GM23338 (cell line): ENCODE data around the gene STK4. TPM values are rescaled to one million over a fixed set of nuclear protein-coding genes. Genes with fewer than 3 reads are reported as not detected.

Experiments used
- ATAC-seq: fragments of 200-7000 bp; cut with Tn5 transposase; 3 replicates; pipeline ENCODE4 v1.9.1; 2020
- DNase-seq: peaks from one replicate; pipeline ENCODE4 v3.0.0-alpha.2; 2015; ENCODE audit warnings: low spot score
- H2AFZ ChIP-seq: fragments of 200-600 bp; sonication (generic); 2 replicates; pipeline ENCODE4 v1.8.0; 2016; ENCODE audit warnings: antibody characterized with exemption, mild to moderate bottlenecking, moderate library complexity
- H3F3A ChIP-seq: fragments of 200-600 bp; sonication (generic); replicated peaks from 2 replicates; pipeline ENCODE4 v1.8.0; 2017; ENCODE audit warnings: antibody characterized with exemption, mixed run types, low read depth
- H3K27ac ChIP-seq: fragments of 200-600 bp; sonication (generic); 2 replicates; pipeline ENCODE4 v1.6.1; 2016; ENCODE audit warnings: low read depth
- H3K27me3 ChIP-seq: fragments of 200-600 bp; sonication (generic); 2 replicates; pipeline ENCODE4 v1.8.0; 2016; ENCODE audit warnings: mild to moderate bottlenecking, mixed run types, moderate library complexity; ENCODE audit not compliant: insufficient read depth
- H3K36me3 ChIP-seq: fragments of 200-600 bp; sonication (generic); 2 replicates; pipeline ENCODE4 v1.8.0; 2016; ENCODE audit warnings: mild to moderate bottlenecking; ENCODE audit not compliant: insufficient read depth
- H3K4me1 ChIP-seq: fragments of 200-600 bp; sonication (generic); 2 replicates; pipeline ENCODE4 v1.8.0; 2016; ENCODE audit warnings: mild to moderate bottlenecking, moderate library complexity; ENCODE audit not compliant: insufficient read depth
- H3K4me2 ChIP-seq: fragments of 200-600 bp; sonication (generic); 2 replicates; pipeline ENCODE4 v1.7.1; 2017; ENCODE audit warnings: mixed run types
- H3K4me3 ChIP-seq: fragments of 200-600 bp; sonication (generic); 2 replicates; pipeline ENCODE4 v1.6.1; 2016; ENCODE audit warnings: mixed run types
- H3K79me2 ChIP-seq: fragments of 200-600 bp; sonication (generic); replicated peaks from 2 replicates; pipeline ENCODE4 v1.8.0; 2017; ENCODE audit warnings: mild to moderate bottlenecking; ENCODE audit not compliant: insufficient read depth
- H3K9me2 ChIP-seq: fragments of 200-600 bp; sonication (generic); 2 replicates; pipeline ENCODE4 v1.8.0; 2017; ENCODE audit not compliant: insufficient read depth
- H4K20me1 ChIP-seq: fragments of 200-600 bp; sonication (generic); replicated peaks from 2 replicates; pipeline ENCODE4 v1.8.0; 2017; ENCODE audit warnings: mild to moderate bottlenecking; ENCODE audit not compliant: insufficient read depth
- H3K27ac Mint-ChIP-seq: 2 replicates; pipeline ENCODE4 v1.8.0; 2020; ENCODE audit warnings: inconsistent platforms, mild to moderate bottlenecking, moderate library complexity, mixed read lengths
- H3K27me3 Mint-ChIP-seq: 3 replicates; pipeline ENCODE4 v1.8.0; 2022; ENCODE audit warnings: low read depth, mild to moderate bottlenecking, moderate library complexity, mixed read lengths, inconsistent platforms; ENCODE audit not compliant: insufficient read depth, poor library complexity
- H3K36me3 Mint-ChIP-seq: 3 replicates; pipeline ENCODE4 v1.8.0; 2021; ENCODE audit warnings: low read depth, mild to moderate bottlenecking, inconsistent platforms, moderate library complexity, mixed read lengths
- H3K4me1 Mint-ChIP-seq: 3 replicates; pipeline ENCODE4 v1.8.0; 2020; ENCODE audit warnings: mild to moderate bottlenecking, inconsistent platforms, mixed read lengths
- H3K4me3 Mint-ChIP-seq: 3 replicates; pipeline ENCODE4 v1.8.0; 2021; ENCODE audit warnings: moderate library complexity, mild to moderate bottlenecking, inconsistent platforms, mixed read lengths
- H3K9me3 Mint-ChIP-seq: 3 replicates; pipeline ENCODE4 v1.8.0; 2020; ENCODE audit warnings: moderate library complexity, mild to moderate bottlenecking, inconsistent platforms, mixed read lengths
- CREB1 ChIP-seq: fragments of 250-450 bp; sonication (Bioruptor Pico); IDR thresholded peaks from 2 replicates; pipeline ENCODE4 v1.5.0; 2020; ENCODE audit warnings: low read depth, mild to moderate bottlenecking, moderate library complexity
- EZH2 ChIP-seq: fragments of 200-600 bp; sonication (generic); IDR thresholded peaks from one replicate; pipeline ENCODE4 v1.8.0; 2017; ENCODE audit warnings: antibody characterized with exemption, mild to moderate bottlenecking, low read depth; ENCODE audit not compliant: unreplicated experiment
- EZH2phosphoT487 ChIP-seq: fragments of 200-600 bp; sonication (generic); IDR thresholded peaks from one replicate; pipeline ENCODE4 v1.8.1; 2018; ENCODE audit warnings: antibody characterized with exemption; ENCODE audit not compliant: unreplicated experiment
- JUNB ChIP-seq: IDR thresholded peaks from one replicate; pipeline ENCODE4 v1.6.1; 2016; ENCODE audit warnings: antibody characterized with exemption; ENCODE audit not compliant: unreplicated experiment
- NANOG ChIP-seq: IDR thresholded peaks from 2 replicates; pipeline ENCODE4 v1.6.1; 2016; ENCODE audit warnings: antibody characterized with exemption, borderline replicate concordance
- POLR2AphosphoS5 ChIP-seq: IDR thresholded peaks from 2 replicates; pipeline ENCODE4 v1.6.1; 2016; ENCODE audit warnings: antibody characterized with exemption, low read depth
- STAT1 ChIP-seq: IDR thresholded peaks from one replicate; pipeline ENCODE4 v1.6.1; 2016; ENCODE audit warnings: antibody characterized with exemption; ENCODE audit not compliant: unreplicated experiment
- ZNF114 ChIP-seq: fragments of 250-450 bp; sonication (Bioruptor Pico); IDR thresholded peaks from 2 replicates; pipeline ENCODE4 v1.5.0; 2020; ENCODE audit warnings: mild to moderate bottlenecking, moderate library complexity
- ZNF331 ChIP-seq: fragments of 250-450 bp; sonication (Bioruptor Pico); IDR thresholded peaks from 2 replicates; pipeline ENCODE4 v1.5.0; 2020; ENCODE audit warnings: low read depth, mild to moderate bottlenecking, moderate library complexity
- polyA plus RNA-seq: library from polyadenylated mRNA; unstranded; fragments of >200 nt; fragmentation: Nextera tagmentation; extraction: Ambion mirVana; gene quantifications from 2 replicates; pipeline ENCODE4 v1.2.1, GENCODE V29; 2016
- total RNA-seq: library from RNA; depleted of rRNA; stranded (reverse); fragments of >200 nt; shearing (Covaris generic); gene quantifications from 2 replicates; pipeline ENCODE4 v1.2.3, GENCODE V29; 2014
- TF ChIP-seq, protein P1 (sequence below): IDR thresholded peaks from one replicate; pipeline ENCODE4 v1.6.1; 2018; ENCODE audit warnings: antibody characterized with exemption; ENCODE audit not compliant: unreplicated experiment
- TF ChIP-seq, protein P2 (sequence below), 2 experiments: fragments of 200-600 bp in 1 of 2; sonication (generic) in 1 of 2; conservative IDR thresholded peaks; 2 replicates each; pipeline versions ENCODE4 v1.5.1 to v1.6.1; 2016 to 2017; ENCODE audit warnings: antibody characterized with exemption in 2 of 2, low read depth in 2 of 2, mild to moderate bottlenecking in 2 of 2, moderate library complexity in 1 of 2
- TF ChIP-seq, protein P3 (sequence below): IDR thresholded peaks from 2 replicates; pipeline ENCODE4 v1.6.1; 2016; ENCODE audit warnings: antibody characterized with exemption
- TF ChIP-seq, protein P4 (sequence below): fragments of 250-450 bp; sonication (Bioruptor Pico); IDR thresholded peaks from 2 replicates; pipeline ENCODE4 v1.5.0; 2020; ENCODE audit warnings: mild to moderate bottlenecking, moderate library complexity

Gene STK4
- total and polyA plus RNA-seq, 2 experiments from 2014 or later = 37.7 to 58.7 TPM

DNA sequence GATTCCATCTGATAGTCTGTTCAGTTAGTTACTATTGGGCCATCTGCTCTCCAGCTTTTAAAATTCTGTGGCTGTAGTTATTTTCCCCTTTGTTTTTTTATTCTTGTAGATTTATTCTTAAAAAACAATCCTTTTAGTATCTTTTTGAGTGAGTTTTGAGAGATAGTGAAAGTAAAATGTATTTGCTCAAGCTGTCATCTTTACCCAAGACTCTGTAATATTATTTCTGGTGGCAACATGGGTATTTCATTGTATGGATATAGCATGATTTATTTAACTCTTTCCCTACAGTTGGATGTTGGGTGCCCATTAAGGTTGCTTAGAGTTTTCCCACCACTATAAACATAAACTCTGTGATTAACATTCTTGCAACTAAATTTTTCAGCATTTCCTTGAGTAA is 24.6 kb downstream of the STK4 start:
- Histone ChIP-seq H3K4me3 (no peak overlapping the region), H3K4me2 (no peak overlapping the region), H3K9me2 (no peaks in the 10 kb centered on the region), H3K36me3 (no peaks in the 10 kb centered on the region), H3K4me1 (0 out of 2 replicates have a peak, but pooled peaks cover 7% of the 10 kb centered on the region), H2AFZ (no peak overlapping the region), H4K20me1 (0 out of 2 replicates have a peak, but pooled peaks cover 3% of the 10 kb centered on the region), H3K27ac (no peak overlapping the region), H3F3A (no peaks in the 10 kb centered on the region), H3K79me2 (peaks cover 21% of the 10 kb centered on the region; the same call in 1 of the 2 replicates), H3K27me3 (no peaks in the 10 kb centered on the region)
- Mint-ChIP-seq H3K4me1 (peaks cover 9% of the 10 kb centered on the region), H3K4me3 (no peak overlapping the region), H3K9me3 (no peaks in the 10 kb centered on the region), H3K27me3 (no peaks in the 10 kb centered on the region), H3K36me3 (peaks cover 20% of the 10 kb centered on the region), H3K27ac (peak overlapping the region; percentile 79; the same call in 1 of the 2 replicates)
- ATAC-seq = no peak
- TF ChIP-seq JUNB (no peak), CREB1 (CRISPR knock-in tag) (no peak), ZNF331 (no peak), NANOG (no peak), STAT1 (no peak), POLR2AphosphoS5 (no peak), EZH2 (no peak), ZNF114 (CRISPR knock-in tag) (no peak), EZH2phosphoT487 (no peak)
- TF ChIP-seq, protein P1, sequence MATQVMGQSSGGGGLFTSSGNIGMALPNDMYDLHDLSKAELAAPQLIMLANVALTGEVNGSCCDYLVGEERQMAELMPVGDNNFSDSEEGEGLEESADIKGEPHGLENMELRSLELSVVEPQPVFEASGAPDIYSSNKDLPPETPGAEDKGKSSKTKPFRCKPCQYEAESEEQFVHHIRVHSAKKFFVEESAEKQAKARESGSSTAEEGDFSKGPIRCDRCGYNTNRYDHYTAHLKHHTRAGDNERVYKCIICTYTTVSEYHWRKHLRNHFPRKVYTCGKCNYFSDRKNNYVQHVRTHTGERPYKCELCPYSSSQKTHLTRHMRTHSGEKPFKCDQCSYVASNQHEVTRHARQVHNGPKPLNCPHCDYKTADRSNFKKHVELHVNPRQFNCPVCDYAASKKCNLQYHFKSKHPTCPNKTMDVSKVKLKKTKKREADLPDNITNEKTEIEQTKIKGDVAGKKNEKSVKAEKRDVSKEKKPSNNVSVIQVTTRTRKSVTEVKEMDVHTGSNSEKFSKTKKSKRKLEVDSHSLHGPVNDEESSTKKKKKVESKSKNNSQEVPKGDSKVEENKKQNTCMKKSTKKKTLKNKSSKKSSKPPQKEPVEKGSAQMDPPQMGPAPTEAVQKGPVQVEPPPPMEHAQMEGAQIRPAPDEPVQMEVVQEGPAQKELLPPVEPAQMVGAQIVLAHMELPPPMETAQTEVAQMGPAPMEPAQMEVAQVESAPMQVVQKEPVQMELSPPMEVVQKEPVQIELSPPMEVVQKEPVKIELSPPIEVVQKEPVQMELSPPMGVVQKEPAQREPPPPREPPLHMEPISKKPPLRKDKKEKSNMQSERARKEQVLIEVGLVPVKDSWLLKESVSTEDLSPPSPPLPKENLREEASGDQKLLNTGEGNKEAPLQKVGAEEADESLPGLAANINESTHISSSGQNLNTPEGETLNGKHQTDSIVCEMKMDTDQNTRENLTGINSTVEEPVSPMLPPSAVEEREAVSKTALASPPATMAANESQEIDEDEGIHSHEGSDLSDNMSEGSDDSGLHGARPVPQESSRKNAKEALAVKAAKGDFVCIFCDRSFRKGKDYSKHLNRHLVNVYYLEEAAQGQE = no peak
- TF ChIP-seq, protein P2, sequence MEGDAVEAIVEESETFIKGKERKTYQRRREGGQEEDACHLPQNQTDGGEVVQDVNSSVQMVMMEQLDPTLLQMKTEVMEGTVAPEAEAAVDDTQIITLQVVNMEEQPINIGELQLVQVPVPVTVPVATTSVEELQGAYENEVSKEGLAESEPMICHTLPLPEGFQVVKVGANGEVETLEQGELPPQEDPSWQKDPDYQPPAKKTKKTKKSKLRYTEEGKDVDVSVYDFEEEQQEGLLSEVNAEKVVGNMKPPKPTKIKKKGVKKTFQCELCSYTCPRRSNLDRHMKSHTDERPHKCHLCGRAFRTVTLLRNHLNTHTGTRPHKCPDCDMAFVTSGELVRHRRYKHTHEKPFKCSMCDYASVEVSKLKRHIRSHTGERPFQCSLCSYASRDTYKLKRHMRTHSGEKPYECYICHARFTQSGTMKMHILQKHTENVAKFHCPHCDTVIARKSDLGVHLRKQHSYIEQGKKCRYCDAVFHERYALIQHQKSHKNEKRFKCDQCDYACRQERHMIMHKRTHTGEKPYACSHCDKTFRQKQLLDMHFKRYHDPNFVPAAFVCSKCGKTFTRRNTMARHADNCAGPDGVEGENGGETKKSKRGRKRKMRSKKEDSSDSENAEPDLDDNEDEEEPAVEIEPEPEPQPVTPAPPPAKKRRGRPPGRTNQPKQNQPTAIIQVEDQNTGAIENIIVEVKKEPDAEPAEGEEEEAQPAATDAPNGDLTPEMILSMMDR (conservative IDR thresholded peaks at IDR 0.05; ENCODE audit: low read depth in 2 of 2) = no peak
- TF ChIP-seq, protein P3, sequence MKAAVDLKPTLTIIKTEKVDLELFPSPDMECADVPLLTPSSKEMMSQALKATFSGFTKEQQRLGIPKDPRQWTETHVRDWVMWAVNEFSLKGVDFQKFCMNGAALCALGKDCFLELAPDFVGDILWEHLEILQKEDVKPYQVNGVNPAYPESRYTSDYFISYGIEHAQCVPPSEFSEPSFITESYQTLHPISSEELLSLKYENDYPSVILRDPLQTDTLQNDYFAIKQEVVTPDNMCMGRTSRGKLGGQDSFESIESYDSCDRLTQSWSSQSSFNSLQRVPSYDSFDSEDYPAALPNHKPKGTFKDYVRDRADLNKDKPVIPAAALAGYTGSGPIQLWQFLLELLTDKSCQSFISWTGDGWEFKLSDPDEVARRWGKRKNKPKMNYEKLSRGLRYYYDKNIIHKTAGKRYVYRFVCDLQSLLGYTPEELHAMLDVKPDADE = no peak
- TF ChIP-seq, protein P4, sequence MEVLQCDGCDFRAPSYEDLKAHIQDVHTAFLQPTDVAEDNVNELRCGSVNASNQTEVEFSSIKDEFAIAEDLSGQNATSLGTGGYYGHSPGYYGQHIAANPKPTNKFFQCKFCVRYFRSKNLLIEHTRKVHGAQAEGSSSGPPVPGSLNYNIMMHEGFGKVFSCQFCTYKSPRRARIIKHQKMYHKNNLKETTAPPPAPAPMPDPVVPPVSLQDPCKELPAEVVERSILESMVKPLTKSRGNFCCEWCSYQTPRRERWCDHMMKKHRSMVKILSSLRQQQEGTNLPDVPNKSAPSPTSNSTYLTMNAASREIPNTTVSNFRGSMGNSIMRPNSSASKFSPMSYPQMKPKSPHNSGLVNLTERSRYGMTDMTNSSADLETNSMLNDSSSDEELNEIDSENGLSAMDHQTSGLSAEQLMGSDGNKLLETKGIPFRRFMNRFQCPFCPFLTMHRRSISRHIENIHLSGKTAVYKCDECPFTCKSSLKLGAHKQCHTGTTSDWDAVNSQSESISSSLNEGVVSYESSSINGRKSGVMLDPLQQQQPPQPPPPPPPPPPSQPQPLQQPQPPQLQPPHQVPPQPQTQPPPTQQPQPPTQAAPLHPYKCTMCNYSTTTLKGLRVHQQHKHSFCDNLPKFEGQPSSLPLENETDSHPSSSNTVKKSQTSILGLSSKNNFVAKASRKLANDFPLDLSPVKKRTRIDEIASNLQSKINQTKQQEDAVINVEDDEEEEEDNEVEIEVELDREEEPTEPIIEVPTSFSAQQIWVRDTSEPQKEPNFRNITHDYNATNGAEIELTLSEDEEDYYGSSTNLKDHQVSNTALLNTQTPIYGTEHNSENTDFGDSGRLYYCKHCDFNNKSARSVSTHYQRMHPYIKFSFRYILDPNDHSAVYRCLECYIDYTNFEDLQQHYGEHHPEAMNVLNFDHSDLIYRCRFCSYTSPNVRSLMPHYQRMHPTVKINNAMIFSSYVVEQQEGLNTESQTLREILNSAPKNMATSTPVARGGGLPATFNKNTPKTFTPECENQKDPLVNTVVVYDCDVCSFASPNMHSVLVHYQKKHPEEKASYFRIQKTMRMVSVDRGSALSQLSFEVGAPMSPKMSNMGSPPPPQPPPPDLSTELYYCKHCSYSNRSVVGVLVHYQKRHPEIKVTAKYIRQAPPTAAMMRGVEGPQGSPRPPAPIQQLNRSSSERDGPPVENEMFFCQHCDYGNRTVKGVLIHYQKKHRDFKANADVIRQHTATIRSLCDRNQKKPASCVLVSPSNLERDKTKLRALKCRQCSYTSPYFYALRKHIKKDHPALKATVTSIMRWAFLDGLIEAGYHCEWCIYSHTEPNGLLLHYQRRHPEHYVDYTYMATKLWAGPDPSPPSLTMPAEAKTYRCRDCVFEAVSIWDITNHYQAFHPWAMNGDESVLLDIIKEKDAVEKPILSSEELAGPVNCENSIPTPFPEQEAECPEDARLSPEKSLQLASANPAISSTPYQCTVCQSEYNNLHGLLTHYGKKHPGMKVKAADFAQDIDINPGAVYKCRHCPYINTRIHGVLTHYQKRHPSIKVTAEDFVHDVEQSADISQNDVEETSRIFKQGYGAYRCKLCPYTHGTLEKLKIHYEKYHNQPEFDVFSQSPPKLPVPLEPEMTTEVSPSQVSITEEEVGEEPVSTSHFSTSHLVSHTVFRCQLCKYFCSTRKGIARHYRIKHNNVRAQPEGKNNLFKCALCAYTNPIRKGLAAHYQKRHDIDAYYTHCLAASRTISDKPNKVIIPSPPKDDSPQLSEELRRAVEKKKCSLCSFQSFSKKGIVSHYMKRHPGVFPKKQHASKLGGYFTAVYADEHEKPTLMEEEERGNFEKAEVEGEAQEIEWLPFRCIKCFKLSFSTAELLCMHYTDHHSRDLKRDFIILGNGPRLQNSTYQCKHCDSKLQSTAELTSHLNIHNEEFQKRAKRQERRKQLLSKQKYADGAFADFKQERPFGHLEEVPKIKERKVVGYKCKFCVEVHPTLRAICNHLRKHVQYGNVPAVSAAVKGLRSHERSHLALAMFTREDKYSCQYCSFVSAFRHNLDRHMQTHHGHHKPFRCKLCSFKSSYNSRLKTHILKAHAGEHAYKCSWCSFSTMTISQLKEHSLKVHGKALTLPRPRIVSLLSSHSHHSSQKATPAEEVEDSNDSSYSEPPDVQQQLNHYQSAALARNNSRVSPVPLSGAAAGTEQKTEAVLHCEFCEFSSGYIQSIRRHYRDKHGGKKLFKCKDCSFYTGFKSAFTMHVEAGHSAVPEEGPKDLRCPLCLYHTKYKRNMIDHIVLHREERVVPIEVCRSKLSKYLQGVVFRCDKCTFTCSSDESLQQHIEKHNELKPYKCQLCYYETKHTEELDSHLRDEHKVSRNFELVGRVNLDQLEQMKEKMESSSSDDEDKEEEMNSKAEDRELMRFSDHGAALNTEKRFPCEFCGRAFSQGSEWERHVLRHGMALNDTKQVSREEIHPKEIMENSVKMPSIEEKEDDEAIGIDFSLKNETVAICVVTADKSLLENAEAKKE (CRISPR knock-in tag) = no peak
- no peak for DNase-seq
